GM23248 (cell line): ENCODE data around the gene PA2G4.

ENCODE experiments used
- EZH2 ChIP-seq: fragments of 200-600 bp; sonication (generic); IDR thresholded peaks from 2 replicates; pipeline ENCODE4 v1.6.1; 2018; ENCODE audit warnings: antibody characterized with exemption, mild to moderate bottlenecking; ENCODE audit not compliant: insufficient read depth, poor library complexity, severe bottlenecking
- EZH2phosphoT487 ChIP-seq: fragments of 200-600 bp; sonication (generic); IDR thresholded peaks from 2 replicates; pipeline ENCODE4 v1.6.1; 2018; ENCODE audit warnings: antibody characterized with exemption, moderate library complexity, mild to moderate bottlenecking, low read depth; ENCODE audit not compliant: insufficient read depth

DNA sequence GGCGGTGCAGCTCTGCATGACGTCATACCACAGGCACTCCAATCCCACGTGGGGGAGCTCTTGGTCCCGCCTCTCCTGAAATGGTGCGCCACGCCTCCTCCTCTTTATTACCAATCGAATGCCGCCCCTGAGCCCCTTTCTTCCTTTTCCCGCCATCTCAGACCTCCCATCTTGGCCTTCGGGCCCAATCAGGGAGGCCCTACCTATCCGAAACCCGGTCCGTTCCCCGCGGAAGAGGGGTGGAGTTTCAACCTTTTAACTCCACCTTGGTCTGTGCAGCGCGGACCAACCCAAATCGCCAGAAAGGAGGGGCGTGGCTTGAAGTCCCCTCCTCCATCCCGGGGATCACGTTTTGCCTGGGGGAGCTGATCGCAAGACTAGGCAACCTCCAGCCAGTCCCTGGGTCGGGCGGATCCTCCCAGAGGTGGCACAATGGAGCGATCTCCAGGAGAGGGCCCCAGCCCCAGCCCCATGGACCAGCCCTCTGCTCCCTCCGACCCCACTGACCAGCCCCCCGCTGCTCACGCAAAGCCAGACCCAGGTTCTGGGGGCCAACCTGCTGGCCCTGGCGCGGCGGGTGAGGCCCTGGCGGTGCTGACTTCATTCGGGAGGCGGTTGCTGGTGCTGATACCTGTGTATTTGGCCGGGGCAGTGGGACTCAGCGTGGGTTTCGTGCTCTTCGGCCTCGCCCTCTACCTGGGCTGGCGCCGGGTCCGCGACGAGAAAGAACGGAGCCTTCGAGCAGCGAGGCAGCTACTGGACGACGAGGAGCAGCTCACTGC, 23.7 kb downstream of the PA2G4 start, which contains the start of gene ESYT1:
- TF ChIP-seq EZH2 (no peak), EZH2phosphoT487 (no peak)
